H1 (cell line): ENCODE data around the gene SOAT2. TPM values are rescaled to one million over a fixed set of nuclear protein-coding genes. Genes with fewer than 3 reads are reported as not detected.

Experiments
- CTCF ChIA-PET: fragments of 300-600 bp; sonication (Branson Sonifier 250); formaldehyde crosslinking; loops from one replicate; lab custom pipeline; 2021; ENCODE audit not compliant: partially characterized antibody; lab: Charles Lee
- POLR2A ChIA-PET: fragments of 300-600 bp; sonication (Branson Sonifier 250); formaldehyde crosslinking; loops from one replicate; lab custom pipeline; 2021; ENCODE audit warnings: inconsistent platforms; ENCODE audit not compliant: partially characterized antibody; lab: Charles Lee
- DNase-seq, 2 experiments: peaks; one replicate each; pipeline versions ENCODE4 v3.0.0 to v3.0.0-alpha.2; 2010 to 2022; ENCODE audit warnings: low spot score in 2 of 2, low read depth in 1 of 2, mixed read lengths in 1 of 2
- FAIRE-seq: peaks from 2 replicates; lab custom pipeline; 2011; peaks lifted over from hg19 to GRCh38; lab: Jason Lieb, UNC
- H2AFZ ChIP-seq: 2 replicates; pipeline ENCODE4 v1.8.1; 2012; ENCODE audit warnings: low read length, inconsistent platforms
- H2AK5ac ChIP-seq: 2 replicates; pipeline ENCODE4 v1.6.1; 2013; ENCODE audit warnings: low read depth, low read length
- H2BK120ac ChIP-seq: replicated peaks from 2 replicates; pipeline ENCODE3; 2013; ENCODE audit warnings: low read depth, low read length, inconsistent platforms
- H2BK12ac ChIP-seq: 2 replicates; pipeline ENCODE4 v1.6.1; 2013; ENCODE audit warnings: low read depth, low read length
- H2BK15ac ChIP-seq: 2 replicates; pipeline ENCODE4 v1.6.1; 2013; ENCODE audit warnings: low read length
- H2BK20ac ChIP-seq: 2 replicates; pipeline ENCODE4 v1.6.1; 2013; ENCODE audit warnings: low read length
- H2BK5ac ChIP-seq: 2 replicates; pipeline ENCODE4 v1.6.1; 2013; ENCODE audit warnings: low read depth, low read length
- H3K14ac ChIP-seq: 2 replicates; pipeline ENCODE4 v1.6.1; 2013; ENCODE audit warnings: inconsistent platforms; ENCODE audit not compliant: insufficient read length
- H3K18ac ChIP-seq: 2 replicates; pipeline ENCODE4 v1.6.1; 2013; ENCODE audit warnings: low read length; ENCODE audit errors: extremely low read depth
- H3K23ac ChIP-seq: 2 replicates; pipeline ENCODE4 v1.6.1; 2013; ENCODE audit warnings: inconsistent platforms; ENCODE audit not compliant: insufficient read length
- H3K23me2 ChIP-seq: 2 replicates; pipeline ENCODE4 v1.6.1; 2013; ENCODE audit warnings: low read depth, low read length
- H3K27ac ChIP-seq: 2 replicates; pipeline ENCODE4 v1.6.1; 2011; ENCODE audit warnings: low read depth, low read length, inconsistent platforms
- H3K27me3 ChIP-seq, 4 experiments: replicated peaks in 1 of 4; 1 replicate in 1 of 4; 2 replicates in 3 of 4; pipeline versions ENCODE4 v1.6.1 to v1.8.1; 2011 to 2013; ENCODE audit warnings: low read length in 3 of 4, mild to moderate bottlenecking in 3 of 4, inconsistent platforms in 2 of 4, mixed read lengths in 2 of 4, moderate library complexity in 1 of 4; ENCODE audit not compliant: control insufficient read depth in 3 of 4, insufficient read depth in 3 of 4; ENCODE audit errors: extremely low read depth in 1 of 4
- H3K36me3 ChIP-seq, 4 experiments: 2 replicates each; pipeline versions ENCODE4 v1.6.1 to v1.8.1; 2011 to 2013; ENCODE audit warnings: mild to moderate bottlenecking in 4 of 4, low read length in 3 of 4, moderate library complexity in 2 of 4, control low read depth in 1 of 4, inconsistent platforms in 1 of 4; ENCODE audit not compliant: insufficient read depth in 4 of 4, control insufficient read depth in 2 of 4
- H3K4ac ChIP-seq: replicated peaks from 2 replicates; pipeline ENCODE3; 2013; ENCODE audit warnings: low read length, low read depth, mixed read lengths, inconsistent platforms; ENCODE audit not compliant: insufficient read length
- H3K4me1 ChIP-seq, 4 experiments: replicated peaks in 1 of 4; 1 replicate in 1 of 4; 2 replicates in 3 of 4; pipeline versions ENCODE4 v1.6.1 to v1.8.1; 2011 to 2013; ENCODE audit warnings: low read length in 3 of 4, inconsistent platforms in 2 of 4, mixed read lengths in 1 of 4; ENCODE audit not compliant: insufficient read depth in 4 of 4, control insufficient read depth in 3 of 4
- H3K4me2 ChIP-seq, 2 experiments: 2 replicates each; pipeline versions ENCODE4 v1.6.1 to v1.8.1; 2011 to 2013; ENCODE audit warnings: low read depth in 2 of 2, low read length in 2 of 2, control low read depth in 1 of 2, inconsistent platforms in 1 of 2, mild to moderate bottlenecking in 1 of 2; ENCODE audit not compliant: insufficient read depth in 1 of 2
- H3K4me3 ChIP-seq, 4 experiments: fragments of 200-600, 300-600 bp in 1 of 4; sonication (generic), shearing (Covaris generic), sonication (Bioruptor Twin) in 1 of 4; 2 replicates each; pipeline versions ENCODE4 v1.5.1 to v1.8.1; 2011 to 2016; ENCODE audit warnings: low read length in 4 of 4, low read depth in 3 of 4, control low read depth in 2 of 4, inconsistent platforms in 2 of 4, mild to moderate bottlenecking in 2 of 4, mixed read lengths in 1 of 4, moderate library complexity in 1 of 4; ENCODE audit not compliant: insufficient read depth in 2 of 4; ENCODE audit errors: extremely low read depth in 1 of 4
- H3K56ac ChIP-seq: replicated peaks from 2 replicates; pipeline ENCODE3; 2013; ENCODE audit warnings: low read depth, mild to moderate bottlenecking, mixed read lengths, low read length, inconsistent platforms; ENCODE audit not compliant: insufficient read length
- H3K79me1 ChIP-seq: 2 replicates; pipeline ENCODE4 v1.6.1; 2013; ENCODE audit warnings: low read depth, low read length, control low read depth
- H3K79me2 ChIP-seq, 2 experiments: 2 replicates each; pipeline versions ENCODE4 v1.6.1 to v1.8.1; 2012 to 2013; ENCODE audit warnings: low read length in 2 of 2, mild to moderate bottlenecking in 2 of 2, inconsistent platforms in 1 of 2; ENCODE audit not compliant: insufficient read depth in 2 of 2, control insufficient read depth in 1 of 2
- H3K9ac ChIP-seq, 4 experiments: replicated peaks in 1 of 4; 1 replicate in 1 of 4; 2 replicates in 3 of 4; pipeline versions ENCODE4 v1.6.1 to v1.8.1; 2011 to 2013; ENCODE audit warnings: low read depth in 3 of 4, low read length in 3 of 4, control low read depth in 2 of 4, mild to moderate bottlenecking in 2 of 4, moderate library complexity in 2 of 4, inconsistent platforms in 1 of 4; ENCODE audit errors: extremely low read depth in 1 of 4
- H3K9me3 ChIP-seq, 2 experiments: 2 replicates each; pipeline versions ENCODE4 v1.6.1 to v1.8.1; 2012 to 2013; ENCODE audit warnings: mild to moderate bottlenecking in 2 of 2, moderate library complexity in 2 of 2, control low read depth in 1 of 2, inconsistent platforms in 1 of 2, low read depth in 1 of 2, low read length in 1 of 2, mixed read lengths in 1 of 2; ENCODE audit not compliant: insufficient read depth in 2 of 2
- H4K20me1 ChIP-seq, 2 experiments: replicated peaks in 1 of 2; 2 replicates each; pipeline versions ENCODE3 to v1.8.1; 2011 to 2013; ENCODE audit warnings: inconsistent platforms in 2 of 2, low read length in 2 of 2, mild to moderate bottlenecking in 1 of 2; ENCODE audit not compliant: insufficient read depth in 2 of 2, control insufficient read depth in 1 of 2
- H4K5ac ChIP-seq: 2 replicates; pipeline ENCODE4 v1.6.1; 2013; ENCODE audit warnings: low read length, low read depth, mixed read lengths, inconsistent platforms; ENCODE audit not compliant: insufficient read length
- H4K8ac ChIP-seq: 2 replicates; pipeline ENCODE4 v1.8.0; 2013; ENCODE audit warnings: mild to moderate bottlenecking, moderate library complexity, low read length, inconsistent platforms; ENCODE audit not compliant: insufficient read depth; ENCODE audit errors: extremely low read depth
- H4K91ac ChIP-seq: replicated peaks from 2 replicates; pipeline ENCODE3; 2013; ENCODE audit warnings: low read length, mixed read lengths, inconsistent platforms; ENCODE audit not compliant: insufficient read length
- CBX8 ChIP-seq: fragments of 300-800, 300-1000 bp; sonication (generic); IDR thresholded peaks from 2 replicates; pipeline ENCODE4 v1.7.1; 2016; ENCODE audit warnings: low read depth, low read length, borderline replicate concordance
- CHD2 ChIP-seq: IDR thresholded peaks from 2 replicates; pipeline ENCODE4 v1.6.1; 2012; ENCODE audit warnings: low read length, improper control_type of control experiment
- GTF2F1 ChIP-seq: IDR thresholded peaks from 2 replicates; pipeline ENCODE4 v1.6.1; 2012; ENCODE audit warnings: low read depth, low read length, improper control_type of control experiment, borderline replicate concordance
- JUND ChIP-seq: IDR thresholded peaks from 2 replicates; pipeline ENCODE4 v1.6.1; 2011; ENCODE audit warnings: mild to moderate bottlenecking, improper control_type of control experiment, low read length
- POLR2A ChIP-seq, 2 experiments: IDR thresholded peaks; 1 replicate in 1 of 2; 2 replicates in 1 of 2; pipeline ENCODE4 v1.6.1; 2011; ENCODE audit warnings: low read depth in 2 of 2, low read length in 2 of 2, mild to moderate bottlenecking in 2 of 2; ENCODE audit errors: control extremely low read depth in 1 of 2
- SAP30 ChIP-seq: fragments of 300-600 bp; sonication (generic); IDR thresholded peaks from 2 replicates; pipeline ENCODE4 v1.7.1; 2012; ENCODE audit warnings: low read length, moderate library complexity, mild to moderate bottlenecking, inconsistent platforms; ENCODE audit not compliant: insufficient read depth, insufficient replicate concordance
- SIN3A ChIP-seq, 2 experiments: IDR thresholded peaks in 1 of 2; conservative IDR thresholded peaks in 1 of 2; 2 replicates each; pipeline ENCODE4 v1.6.1; 2011 to 2012; ENCODE audit warnings: low read length in 2 of 2, improper control_type of control experiment in 1 of 2, low read depth in 1 of 2, mild to moderate bottlenecking in 1 of 2
- TAF1 ChIP-seq: IDR thresholded peaks from 2 replicates; pipeline ENCODE4 v1.6.1; 2011; ENCODE audit warnings: mild to moderate bottlenecking, low read depth, low read length
- TBP ChIP-seq: IDR thresholded peaks from 2 replicates; pipeline ENCODE4 v1.6.1; 2011; ENCODE audit warnings: low read depth, low read length, improper control_type of control experiment
- ZNF274 ChIP-seq: IDR thresholded peaks from 2 replicates; pipeline ENCODE4 v1.7.0; 2012; ENCODE audit warnings: low read length, borderline replicate concordance; ENCODE audit errors: extremely low read depth
- WGBS, 2 experiments: shearing (Covaris generic) in 1 of 2; methylation state at CpG; one replicate each; pipeline versions ENCODE4 v1.1.6 to v1.1.7; 2013 to 2015; ENCODE audit warnings: low lambda C conversion rate in 2 of 2, mixed read lengths in 2 of 2, inconsistent platforms in 1 of 2, low coverage in 1 of 2, missing lambda C conversion rate in 1 of 2; ENCODE audit not compliant: insufficient replicate concordance in 2 of 2, insufficient coverage in 1 of 2, insufficient read length in 1 of 2; ENCODE audit errors: extremely low coverage in 1 of 2, missing lambda C conversion rate in 1 of 2; 5-methylcytosine and 5-hydroxymethylcytosine counted together
- polyA plus RNA-seq, 7 experiments: library from polyadenylated mRNA; depleted of rRNA in 3 of 7; stranded (reverse) in 5 of 7; unstranded in 2 of 7; fragments of >200 nt in 5 of 7; fragments of 200-250 nt in 2 of 7; gene quantifications; 1 replicate in 5 of 7; 2 replicates in 1 of 7; 4 replicates in 1 of 7; pipeline versions ENCODE4 v1.2.1 to v1.2.3, GENCODE V29; 2011 to 2013; ENCODE audit warnings: missing spikeins in 2 of 7, mixed read lengths in 2 of 7
- total RNA-seq: library from RNA; stranded (reverse); fragmentation: NEBNext Ultra II Directional; extraction: Animal tissue kit (Norgen Biotek cat#: 25700); gene quantifications from 2 replicates; pipeline ENCODE4 v1.2.1, GENCODE V29; 2021

SOAT2 gene
- total and polyA plus RNA-seq, 2 of the 8 experiments (the other 6 are each of a cell fraction or from before 2014, with no cell fraction given), result 0.08 TPM; not detected in 1

- H3K56ac ChIP-seq, result peak within 1 kb of the TSS; percentile 82
- H3K23ac ChIP-seq, result no peak within 1 kb of the TSS
- peak within 1 kb of the TSS; percentile 64 for H4K91ac ChIP-seq
- 5% methylated on average over 49 of the region's 67 CpGs; no CpG with 5 or more reads in 1 of the 2 experiments for WGBS, 2 experiments
- POLR2A ChIA-PET, result interaction anchor here (0.5 to 3.9 kb wide), 18 partner anchors 10 to 1454 kb away, joined by 3 to 21 read pairs (median 4); partner anchors contain the start of genes EIF4B, IGFBP6 and PFDN5
- peak within 1 kb of the TSS; percentile 48; the same call in 1 of the 2 replicates for H2BK5ac ChIP-seq
- no peaks in the 10 kb centered on the region for H3K9me3 ChIP-seq
- peaks cover 0 to 4% (median 1%) of the 10 kb centered on the region in 4 experiments; a peak in 2 of 8 replicates for H3K36me3 ChIP-seq
- peaks cover 10% of the 10 kb centered on the region; the same call in 1 of the 2 replicates for H3K23me2 ChIP-seq
- H4K8ac ChIP-seq, result peak within 1 kb of the TSS; percentile 90
- H4K20me1 ChIP-seq, result no peaks in the 10 kb centered on the region
- no peak within 1 kb of the TSS for H2BK120ac ChIP-seq
- H2AFZ ChIP-seq, result peak within 1 kb of the TSS; percentile 64
- H3K79me2 ChIP-seq, result no peaks in the 10 kb centered on the region
- peaks cover 0 to 3% (median 2%) of the 10 kb centered on the region in 4 experiments; a peak in 3 of 7 replicates for H3K4me1 ChIP-seq
- CTCF ChIA-PET, result interaction anchor here (1.1 to 22.4 kb wide), 7 partner anchors 13 to 132 kb away, joined by 3 to 531 read pairs (median 7); partner anchors contain the start of genes IGFBP6 and SOAT2
- peak within 1 kb of the TSS; percentile 88 to 89 for H3K4me2 ChIP-seq
- peaks cover 0 to 6% (median 4%) of the 10 kb centered on the region in 4 experiments; a peak in 4 of 7 replicates for H3K27me3 ChIP-seq
- peak within 1 kb of the TSS; percentile 55 for H3K4ac ChIP-seq
- no peak within 1 kb of the TSS for H2BK15ac ChIP-seq
- peak within 1 kb of the TSS; percentile 70 for H4K5ac ChIP-seq
- no peaks in the 10 kb centered on the region for H3K79me1 ChIP-seq
- no peak within 1 kb of the TSS for H2BK12ac ChIP-seq
- H3K27ac ChIP-seq, result peak within 1 kb of the TSS; percentile 62; the same call in 1 of the 2 replicates
- no peak within 1 kb of the TSS for H2BK20ac ChIP-seq
- no peak within 1 kb of the TSS for H2AK5ac ChIP-seq
- peak within 1 kb of the TSS; percentile 57 to 71 (median 64) for H3K9ac ChIP-seq
- H3K14ac ChIP-seq, result no peak within 1 kb of the TSS
- FAIRE-seq, result no peak
- peak; percentile 94 to 100 for DNase-seq
- peak within 1 kb of the TSS; percentile 56; the same call in 1 of the 2 replicates for H3K18ac ChIP-seq
- H3K4me3 ChIP-seq, result peak within 1 kb of the TSS; percentile 49 to 77 (median 68)
- no peak for TF ChIP-seq CBX8
- no peak for TF ChIP-seq JUND
- TF ChIP-seq SAP30, result no peak
- no peak for TF ChIP-seq ZNF274
- TF ChIP-seq GTF2F1, result no peak
- peak; percentile 27; the same call in 1 of the 2 replicates for TF ChIP-seq TBP
- TF ChIP-seq CHD2, result peak; percentile 94
- 0 out of 4 replicates have a peak, but pooled peaks of 1 of the 2 experiments have one; percentile 6 for TF ChIP-seq SIN3A (conservative IDR thresholded peaks at IDR 0.05 in 1 of 2, IDR thresholded peaks at IDR 0.05 in 1 of 2; ENCODE audit: low read depth in 1 of 2, low read length in 2 of 2)
- TF ChIP-seq TAF1, result peak; percentile 69
- no peak; a peak in 2 of 3 replicates for TF ChIP-seq POLR2A (IDR thresholded peaks at IDR 0.05; ENCODE audit: control extremely low read depth in 1 of 2, low read depth in 2 of 2, low read length in 2 of 2)
Measured at GRCh38 chr12:53079226-53080117, 23.8 kb upstream of the SOAT2 start, which contains the start of gene SPRYD3. TSS of gene SPRYD3 (minus strand) at chr12:53079390. CDS start at chr12:53079333, 57 bp downstream.
